Measurements from ENCODE around the gene RNASE7.

- no peak for TF ChIP-seq EZH2 (IDR thresholded peaks at IDR 0.05; ENCODE audit: low read length, unreplicated experiment)
- TF ChIP-seq CTCF (conservative IDR thresholded peaks at IDR 0.05; ENCODE audit: low read depth, low read length): no peak
Measured at GRCh38 chr14:21091821-21092272, 49.7 kb downstream of the RNASE7 start.
